ENCODE results near the gene GET4. TPM values are rescaled to one million over a fixed set of nuclear protein-coding genes. Genes with fewer than 3 reads are reported as not detected.

Gene GET4
- total RNA-seq: 10 to 100 TPM; 84.4 to 96.4 TPM
- polyA plus RNA-seq (2013, experiment 1 of 2): 27.9 TPM
- polyA plus RNA-seq (2013, experiment 2 of 2): 29.9 TPM
- 0.58 to 15.8 (median 2.6) reads per million in 172 experiments for total RNA-seq

DNA sequence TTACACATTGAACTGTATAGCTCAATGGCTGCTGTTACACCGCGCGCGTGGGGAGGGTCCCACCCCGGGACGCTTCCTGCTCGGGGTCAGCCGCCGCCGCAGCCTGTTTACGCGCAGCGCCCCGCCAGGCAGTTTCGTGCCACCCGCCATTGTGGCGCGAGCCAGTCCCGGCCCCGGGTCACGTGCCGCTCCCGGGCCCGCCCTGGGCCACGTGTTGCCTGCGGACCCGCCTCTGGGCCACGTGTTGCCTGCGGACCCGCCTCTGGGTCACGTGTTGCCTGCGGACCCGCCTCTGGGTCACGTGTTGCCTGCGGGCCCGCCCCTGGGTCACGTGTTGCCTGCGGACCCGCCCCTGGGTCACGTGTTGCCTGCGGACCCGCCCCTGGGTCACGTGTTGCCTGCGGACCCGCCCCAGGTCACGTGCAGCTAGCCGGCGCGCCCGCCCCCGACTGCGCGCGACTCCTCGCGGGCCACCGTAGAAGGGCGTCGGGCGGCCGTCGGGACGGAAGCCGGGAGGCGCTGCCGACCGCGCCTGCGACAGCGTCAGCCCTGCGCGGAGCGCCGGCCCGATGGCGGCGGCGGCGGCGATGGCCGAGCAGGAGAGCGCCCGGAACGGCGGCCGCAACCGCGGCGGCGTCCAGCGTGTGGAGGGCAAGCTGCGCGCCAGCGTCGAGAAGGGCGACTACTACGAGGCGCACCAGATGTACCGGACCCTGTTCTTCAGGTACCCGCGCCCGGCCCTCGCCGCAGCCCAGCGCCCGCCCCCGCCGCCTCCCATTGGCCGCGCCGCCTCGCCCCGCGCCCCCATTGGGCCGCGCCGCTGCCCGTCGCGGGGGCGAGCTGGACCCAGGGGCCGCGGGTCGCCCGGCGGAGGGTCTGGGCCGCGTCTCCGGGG, at the start of gene GET4:
Gene GET4, plus strand, starts transcription at position 478 of the 895 bp plus-strand sequence. Its CDS starts 92 bp downstream, at position 570.
- Histone ChIP-seq H3K27me3 (ENCODE audit: control insufficient read depth in 1 of 2, insufficient read depth in 2 of 2, low read length in 2 of 2) (no peaks in the 10 kb centered on the region), H3K27ac (ENCODE audit: low read depth in 1 of 2, low read length in 2 of 2) (peak within 1 kb of the TSS; percentile 67 to 88), H3K9me3 (ENCODE audit: control insufficient read depth in 1 of 2, insufficient read depth in 1 of 2, low read length in 2 of 2) (no peaks in the 10 kb centered on the region), H3K36me3 (ENCODE audit: insufficient read depth, low read length) (peaks cover 12% of the 10 kb centered on the region), H3K4me3 (ENCODE audit: low read length) (peak within 1 kb of the TSS; percentile 91), H3K4me1 (ENCODE audit: insufficient read depth, low read length) (peaks cover 51% of the 10 kb centered on the region)
- no peak for TF ChIP-seq CTCF (IDR thresholded peaks at IDR 0.05)
- ATAC-seq (ENCODE audit: poor library complexity) (peak; percentile 77), DNase-seq (peak; percentile 92 to 99 (median 97))
- H3K4me1 Mint-ChIP-seq (ENCODE audit: low read depth): peaks cover 32% of the 10 kb centered on the region
- peak within 1 kb of the TSS; percentile 91 for H3K4me3 Mint-ChIP-seq
- H3K9me3 Mint-ChIP-seq: no peaks in the 10 kb centered on the region
- H3K36me3 Mint-ChIP-seq (ENCODE audit: low read depth): peaks cover 37% of the 10 kb centered on the region
- intact Hi-C loops (cut with DNase I, micrococcal nuclease): loop anchor here (5.0 to 10.0 kb wide), 7 partner anchors 62 to 1968 kb away; partner anchors contain the start of genes DNAAF5 (in 1 of the 2), GNA12 (in 1 of the 2) and PRKAR1B (in 1 of the 2)
- ChIA-PET POLR2A (interaction anchor here (0.7 to 2.3 kb wide), 14 partner anchors 14 to 727 kb away, joined by 3 to 21 read pairs (median 5); partner anchors contain the start of genes COX19, GPR146 and SUN1), CTCF (interaction anchor here (1.2 to 1.6 kb wide), 2 partner anchors 90 to 613 kb away, joined by 3 to 8 read pairs; no protein-coding TSS in a partner anchor)
- peak within 1 kb of the TSS; percentile 84 for H3K27ac Mint-ChIP-seq
- H3K27me3 Mint-ChIP-seq: no peaks in the 10 kb centered on the region

DNA sequence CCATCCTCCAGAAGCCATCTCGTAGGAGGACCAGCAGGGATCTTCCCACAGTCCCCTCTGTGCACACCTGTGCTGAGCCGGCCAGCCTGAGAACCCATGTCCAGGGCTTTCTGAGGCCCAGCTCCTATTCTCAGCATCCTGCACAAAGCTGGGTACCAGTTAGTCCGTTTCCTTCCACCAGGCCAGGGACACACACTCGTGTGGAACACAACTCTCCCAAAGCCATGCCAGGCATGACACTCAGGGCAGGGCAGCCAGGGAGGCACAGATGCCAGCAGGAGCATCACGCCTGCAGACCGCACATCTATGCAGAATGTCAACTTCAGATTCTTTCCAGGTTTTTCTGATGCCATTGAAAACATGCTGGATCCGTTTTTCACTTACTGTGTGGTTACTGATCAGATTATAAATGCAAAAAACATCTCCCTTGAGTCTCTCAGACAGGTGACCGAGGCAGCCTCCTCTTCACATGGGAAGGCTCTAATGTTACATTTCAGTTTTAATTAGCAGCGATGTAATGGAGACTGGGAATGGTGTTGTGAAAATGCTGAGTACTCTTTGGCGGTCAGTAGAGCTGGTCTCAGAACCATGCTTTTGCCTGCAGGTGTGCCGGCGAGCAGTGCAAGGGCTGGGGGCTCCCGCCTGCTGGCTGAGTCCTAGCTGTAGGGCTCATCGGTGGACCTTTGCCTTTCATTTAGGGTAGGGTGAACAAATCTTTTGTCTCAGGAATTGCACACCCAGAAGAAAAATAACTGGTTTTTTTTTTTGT, 47.4 kb upstream of the GET4 start:
- Histone ChIP-seq H3K27me3 (ENCODE audit: control insufficient read depth in 1 of 2, insufficient read depth in 2 of 2, low read length in 2 of 2) (no peaks in the 10 kb centered on the region), H3K9me3 (ENCODE audit: control insufficient read depth in 1 of 2, insufficient read depth in 1 of 2, low read length in 2 of 2) (no peaks in the 10 kb centered on the region), H3K4me3 (ENCODE audit: low read length) (no peak overlapping the region), H3K27ac (ENCODE audit: low read depth in 1 of 2, low read length in 2 of 2) (no peak overlapping the region), H3K4me1 (ENCODE audit: insufficient read depth, low read length) (peaks cover 40% of the 10 kb centered on the region), H3K36me3 (ENCODE audit: insufficient read depth, low read length) (peaks cover 6% of the 10 kb centered on the region)
- intact Hi-C loops (cut with DNase I, micrococcal nuclease): loop anchor here in 1 of 2 experiments (1.0 kb wide), 1 partner anchor 11 kb away; no protein-coding TSS in a partner anchor
- no peak for DNase-seq
- ChIA-PET POLR2A (interaction anchor here (0.7 kb wide), 1 partner anchor 1877 kb away, joined by 3 read pairs; no protein-coding TSS in a partner anchor), CTCF (no interaction called here)
- H3K36me3 Mint-ChIP-seq (ENCODE audit: low read depth): peaks cover 44% of the 10 kb centered on the region
- no peak overlapping the region for H3K27ac Mint-ChIP-seq
- peaks cover 67% of the 10 kb centered on the region for H3K4me1 Mint-ChIP-seq (ENCODE audit: low read depth)
- H3K9me3 Mint-ChIP-seq: no peaks in the 10 kb centered on the region
- H3K27me3 Mint-ChIP-seq: no peaks in the 10 kb centered on the region
- no peak for TF ChIP-seq CTCF (IDR thresholded peaks at IDR 0.05)
- H3K4me3 Mint-ChIP-seq: no peak overlapping the region
- no peak for ATAC-seq (ENCODE audit: poor library complexity)

- H3K36me3 ChIP-seq (ENCODE audit: insufficient read depth, low read length): peaks cover 2% of the 10 kb centered on the region
- H3K4me1 ChIP-seq (ENCODE audit: insufficient read depth, low read length): peaks cover 44% of the 10 kb centered on the region
- POLR2A ChIA-PET: interaction anchor here (0.7 kb wide), 1 partner anchor 1876 kb away, joined by 3 read pairs; no protein-coding TSS in a partner anchor
- ATAC-seq (ENCODE audit: poor library complexity) (no peak), DNase-seq (no peak)
- H3K27me3 ChIP-seq (ENCODE audit: control insufficient read depth in 1 of 2, insufficient read depth in 2 of 2, low read length in 2 of 2): no peaks in the 10 kb centered on the region
- Mint-ChIP-seq H3K27me3 (no peaks in the 10 kb centered on the region), H3K27ac (peak overlapping the region; percentile 86), H3K36me3 (ENCODE audit: low read depth) (peaks cover 42% of the 10 kb centered on the region), H3K4me1 (ENCODE audit: low read depth) (peaks cover 60% of the 10 kb centered on the region), H3K9me3 (no peaks in the 10 kb centered on the region), H3K4me3 (peak overlapping the region; percentile 11)
- H3K9me3 ChIP-seq (ENCODE audit: control insufficient read depth in 1 of 2, insufficient read depth in 1 of 2, low read length in 2 of 2): no peaks in the 10 kb centered on the region
- intact Hi-C loops (cut with DNase I, micrococcal nuclease): no loop called here
- CTCF ChIA-PET: interaction anchor here (4.2 kb wide), 1 partner anchor 43 kb away, joined by 22 read pairs; no protein-coding TSS in a partner anchor
- H3K27ac ChIP-seq (ENCODE audit: low read depth in 1 of 2, low read length in 2 of 2): no peak overlapping the region
- no peak overlapping the region for H3K4me3 ChIP-seq (ENCODE audit: low read length)
- TF ChIP-seq CTCF (IDR thresholded peaks at IDR 0.05): no peak
These were observed 46.3 kb upstream of the GET4 start for GRCh38 chr7:830069-830468.

All from CD4-positive, alpha-beta T cell (primary cell).